Panc1 (cell line): Measurements from ENCODE around the gene DPP9. TPM values are rescaled to one million over a fixed set of nuclear protein-coding genes. Genes with fewer than 3 reads are reported as not detected.

Experiments
- ATAC-seq: fragments of 200-7000 bp; cut with Tn5 transposase; 2 replicates; pipeline ENCODE4 v1.9.1; 2020; ENCODE audit warnings: mild to moderate bottlenecking, moderate library complexity
- BruUV-seq: library from RNA; stranded (reverse); fragments of 400-500 nt; replicated peaks from 2 replicates; lab custom pipeline; 2021; lab: Mats Ljungman, UMichigan
- CTCF ChIA-PET: fragments of 300-600 bp; sonication (Branson Sonifier 250); formaldehyde crosslinking; loops from one replicate; lab custom pipeline; 2022; ENCODE audit warnings: antibody characterized with exemption; lab: Charles Lee
- POLR2A ChIA-PET: fragments of 300-600 bp; sonication (Branson Sonifier 250); formaldehyde crosslinking; loops from one replicate; lab custom pipeline; 2022; ENCODE audit warnings: antibody characterized with exemption; lab: Charles Lee
- DNase-seq: peaks from one replicate; pipeline ENCODE4 v3.0.0-alpha.2; 2010; ENCODE audit warnings: low read depth, low spot score
- H3K27ac ChIP-seq: 2 replicates; pipeline ENCODE4 v1.5.1; 2011; ENCODE audit warnings: mild to moderate bottlenecking, low read length, inconsistent platforms
- H3K27me3 ChIP-seq: fragments of 200-500 bp; sonication (Bioruptor generic); 2 replicates; pipeline ENCODE4 v1.6.0; 2014; ENCODE audit warnings: low read length, inconsistent platforms; ENCODE audit not compliant: control insufficient read depth, insufficient read depth
- H3K36me3 ChIP-seq: fragments of 200-500 bp; sonication (Bioruptor generic); 2 replicates; pipeline ENCODE4 v1.5.1; 2014; ENCODE audit warnings: inconsistent platforms, mild to moderate bottlenecking, low read length, moderate library complexity; ENCODE audit not compliant: control insufficient read depth, insufficient read depth
- H3K4me1 ChIP-seq: 2 replicates; pipeline ENCODE4 v1.5.1; 2011; ENCODE audit warnings: inconsistent platforms, mild to moderate bottlenecking, low read length, moderate library complexity; ENCODE audit not compliant: control insufficient read depth, insufficient read depth
- H3K4me3 ChIP-seq, 2 experiments: 2 replicates each; pipeline ENCODE4 v1.5.1; 2011 to 2012; ENCODE audit warnings: low read depth in 2 of 2, low read length in 2 of 2, mild to moderate bottlenecking in 2 of 2, inconsistent platforms in 1 of 2, moderate library complexity in 1 of 2
- H3K9me3 ChIP-seq: fragments of 200-500 bp; sonication (Bioruptor generic); 2 replicates; pipeline ENCODE4 v1.5.1; 2014; ENCODE audit warnings: low read depth, mild to moderate bottlenecking, inconsistent platforms, low read length, moderate library complexity; ENCODE audit not compliant: control insufficient read depth, insufficient read depth
- POLR2AphosphoS5 ChIP-seq: IDR thresholded peaks from 2 replicates; pipeline ENCODE4 v1.6.1; 2012; ENCODE audit warnings: mild to moderate bottlenecking, low read depth, low read length, moderate library complexity
- SIN3A ChIP-seq: IDR thresholded peaks from 2 replicates; pipeline ENCODE4 v1.6.1; 2012; ENCODE audit warnings: low read depth, mild to moderate bottlenecking, low read length, moderate library complexity, borderline replicate concordance; ENCODE audit not compliant: insufficient read depth
- TCF7L2 ChIP-seq: IDR thresholded peaks from 2 replicates; pipeline ENCODE4 v1.6.1; 2011; ENCODE audit warnings: mild to moderate bottlenecking, low read depth, low read length, inconsistent platforms
- in situ Hi-C: cut with HindIII; loops from 2 replicates; pipeline ENCODE4 v1.10.0; 2016; ENCODE audit warnings: low sequenced_read_pairs, low pct_unique_long_range_greater_than_20kb
- intact Hi-C: fragments of 100-400 bp; cut with micrococcal nuclease; formaldehyde crosslinking; loops from one replicate; pipeline ENCODE4 v1.10.0; 2022; ENCODE audit not compliant: unreplicated experiment
- total RNA-seq: library from RNA; stranded (reverse); gene quantifications from one replicate; pipeline ENCODE4 v1.2.1, GENCODE V29; 2021; ENCODE audit not compliant: unreplicated experiment
- TF ChIP-seq, protein P1 (sequence below), 2 experiments: IDR thresholded peaks; 2 replicates each; pipeline ENCODE4 v1.6.1; 2011 to 2012; ENCODE audit warnings: low read depth in 2 of 2, control low read depth in 1 of 2, low read length in 1 of 2, mild to moderate bottlenecking in 1 of 2, moderate library complexity in 1 of 2; ENCODE audit not compliant: insufficient read depth in 1 of 2
- TF ChIP-seq, protein P2 (sequence below): fragments of 450-650 bp; IDR thresholded peaks from 2 replicates; pipeline ENCODE4 v1.5.1; 2017; ENCODE audit warnings: mild to moderate bottlenecking

DPP9 gene
- total RNA-seq, 1 experiment from 2014 or later: 108 TPM

DNA sequence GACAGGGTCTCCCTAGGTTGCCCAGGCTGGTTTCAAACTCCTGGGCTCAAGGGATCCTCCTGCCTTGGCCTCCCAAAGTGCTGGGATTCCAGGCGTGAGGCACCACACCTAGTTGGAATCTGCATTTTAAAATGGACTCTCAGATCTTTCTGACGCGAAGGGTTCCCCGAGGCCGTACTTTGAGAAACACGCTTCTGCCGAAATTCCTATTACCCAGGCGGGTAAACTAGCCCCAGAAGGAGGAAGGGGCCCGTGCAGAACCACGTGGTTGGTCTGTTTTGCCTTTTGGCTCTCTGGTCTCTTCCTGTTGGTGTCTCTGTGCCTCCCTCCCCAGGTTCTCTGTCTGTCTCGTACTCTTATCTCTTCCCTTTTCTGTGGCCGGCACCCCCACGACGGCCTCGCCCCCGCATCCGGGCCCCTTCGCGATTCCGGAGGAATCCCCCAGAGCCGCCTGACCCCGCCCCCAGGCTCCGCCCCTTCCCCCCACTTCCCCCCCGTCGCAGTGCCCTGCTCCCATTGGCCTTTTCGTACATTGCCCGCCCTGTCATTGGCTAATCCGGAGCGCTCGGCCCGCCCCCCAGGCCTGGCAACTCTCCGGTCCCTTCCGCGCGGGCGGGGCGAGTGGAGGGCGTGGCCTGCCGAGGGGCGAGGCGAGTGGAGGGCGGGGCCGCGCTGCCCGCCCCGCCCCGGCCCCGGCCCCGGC is 84.7 kb downstream of the DPP9 start, which contains the start of gene TNFAIP8L1:
TNFAIP8L1 (plus strand) TSS at position 689 of the 703 bp plus-strand sequence. CDS start 12,354 bp downstream, outside the sequence.
- no TSS peak for BruUV-seq
- Histone ChIP-seq H3K27ac (peak within 1 kb of the TSS; percentile 70), H3K9me3 (no peaks in the 10 kb centered on the region), H3K4me3 (peak within 1 kb of the TSS; percentile 61 to 74), H3K4me1 (peaks cover 3% of the 10 kb centered on the region), H3K27me3 (no peaks in the 10 kb centered on the region), H3K36me3 (peaks cover 4% of the 10 kb centered on the region; the same call in 1 of the 2 replicates)
- DNase-seq (no peak), ATAC-seq (peak; percentile 87)
- CTCF ChIA-PET: no interaction called here
- in situ Hi-C loops (no loop called here), intact Hi-C loops (loop anchor here (5.0 kb wide), 1 partner anchor 62 kb away; no protein-coding TSS in a partner anchor)
- TF ChIP-seq, protein P1, sequence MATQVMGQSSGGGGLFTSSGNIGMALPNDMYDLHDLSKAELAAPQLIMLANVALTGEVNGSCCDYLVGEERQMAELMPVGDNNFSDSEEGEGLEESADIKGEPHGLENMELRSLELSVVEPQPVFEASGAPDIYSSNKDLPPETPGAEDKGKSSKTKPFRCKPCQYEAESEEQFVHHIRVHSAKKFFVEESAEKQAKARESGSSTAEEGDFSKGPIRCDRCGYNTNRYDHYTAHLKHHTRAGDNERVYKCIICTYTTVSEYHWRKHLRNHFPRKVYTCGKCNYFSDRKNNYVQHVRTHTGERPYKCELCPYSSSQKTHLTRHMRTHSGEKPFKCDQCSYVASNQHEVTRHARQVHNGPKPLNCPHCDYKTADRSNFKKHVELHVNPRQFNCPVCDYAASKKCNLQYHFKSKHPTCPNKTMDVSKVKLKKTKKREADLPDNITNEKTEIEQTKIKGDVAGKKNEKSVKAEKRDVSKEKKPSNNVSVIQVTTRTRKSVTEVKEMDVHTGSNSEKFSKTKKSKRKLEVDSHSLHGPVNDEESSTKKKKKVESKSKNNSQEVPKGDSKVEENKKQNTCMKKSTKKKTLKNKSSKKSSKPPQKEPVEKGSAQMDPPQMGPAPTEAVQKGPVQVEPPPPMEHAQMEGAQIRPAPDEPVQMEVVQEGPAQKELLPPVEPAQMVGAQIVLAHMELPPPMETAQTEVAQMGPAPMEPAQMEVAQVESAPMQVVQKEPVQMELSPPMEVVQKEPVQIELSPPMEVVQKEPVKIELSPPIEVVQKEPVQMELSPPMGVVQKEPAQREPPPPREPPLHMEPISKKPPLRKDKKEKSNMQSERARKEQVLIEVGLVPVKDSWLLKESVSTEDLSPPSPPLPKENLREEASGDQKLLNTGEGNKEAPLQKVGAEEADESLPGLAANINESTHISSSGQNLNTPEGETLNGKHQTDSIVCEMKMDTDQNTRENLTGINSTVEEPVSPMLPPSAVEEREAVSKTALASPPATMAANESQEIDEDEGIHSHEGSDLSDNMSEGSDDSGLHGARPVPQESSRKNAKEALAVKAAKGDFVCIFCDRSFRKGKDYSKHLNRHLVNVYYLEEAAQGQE (IDR thresholded peaks at IDR 0.05; ENCODE audit: insufficient read depth in 1 of 2, low read depth in 2 of 2, low read length in 1 of 2): no peak
- TF ChIP-seq, protein P2, sequence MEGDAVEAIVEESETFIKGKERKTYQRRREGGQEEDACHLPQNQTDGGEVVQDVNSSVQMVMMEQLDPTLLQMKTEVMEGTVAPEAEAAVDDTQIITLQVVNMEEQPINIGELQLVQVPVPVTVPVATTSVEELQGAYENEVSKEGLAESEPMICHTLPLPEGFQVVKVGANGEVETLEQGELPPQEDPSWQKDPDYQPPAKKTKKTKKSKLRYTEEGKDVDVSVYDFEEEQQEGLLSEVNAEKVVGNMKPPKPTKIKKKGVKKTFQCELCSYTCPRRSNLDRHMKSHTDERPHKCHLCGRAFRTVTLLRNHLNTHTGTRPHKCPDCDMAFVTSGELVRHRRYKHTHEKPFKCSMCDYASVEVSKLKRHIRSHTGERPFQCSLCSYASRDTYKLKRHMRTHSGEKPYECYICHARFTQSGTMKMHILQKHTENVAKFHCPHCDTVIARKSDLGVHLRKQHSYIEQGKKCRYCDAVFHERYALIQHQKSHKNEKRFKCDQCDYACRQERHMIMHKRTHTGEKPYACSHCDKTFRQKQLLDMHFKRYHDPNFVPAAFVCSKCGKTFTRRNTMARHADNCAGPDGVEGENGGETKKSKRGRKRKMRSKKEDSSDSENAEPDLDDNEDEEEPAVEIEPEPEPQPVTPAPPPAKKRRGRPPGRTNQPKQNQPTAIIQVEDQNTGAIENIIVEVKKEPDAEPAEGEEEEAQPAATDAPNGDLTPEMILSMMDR: no peak
- TF ChIP-seq POLR2AphosphoS5 (no peak), TCF7L2 (no peak), SIN3A (no peak)
- POLR2A ChIA-PET: no interaction called here

DNA sequence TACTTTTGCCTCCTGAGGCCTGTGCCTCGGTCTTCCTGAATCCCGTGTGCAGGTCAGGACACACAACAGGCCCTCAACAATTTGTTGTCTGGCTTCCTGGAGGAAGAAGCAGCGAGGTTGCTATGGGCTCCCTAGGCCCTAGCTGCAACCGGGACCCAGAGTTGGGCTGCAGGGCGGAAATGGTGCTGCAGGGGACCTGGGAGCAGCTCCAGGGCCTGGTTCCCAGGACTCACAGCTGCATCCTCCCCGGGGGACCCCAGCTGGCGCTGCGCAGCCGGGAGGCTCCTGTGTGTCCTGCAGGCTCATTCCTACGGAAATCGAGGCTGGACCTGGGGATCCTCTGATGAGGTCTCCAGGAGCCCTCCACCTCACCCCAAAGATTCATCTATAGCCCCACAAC is 85.3 kb downstream of the DPP9 start:
- intact Hi-C loops: loop anchor here (5.0 kb wide), 1 partner anchor 61 kb away; no protein-coding TSS in a partner anchor
- ATAC-seq (no peak), DNase-seq (no peak)
- Histone ChIP-seq H3K9me3 (no peaks in the 10 kb centered on the region), H3K4me3 (no peak overlapping the region), H3K27ac (peak overlapping the region; percentile 70), H3K36me3 (peaks cover 4% of the 10 kb centered on the region; the same call in 1 of the 2 replicates), H3K4me1 (peaks cover 3% of the 10 kb centered on the region), H3K27me3 (no peaks in the 10 kb centered on the region)
- ChIA-PET POLR2A (no interaction called here), CTCF (no interaction called here)
- no peak for TF ChIP-seq SIN3A
- TF ChIP-seq, protein P1 (IDR thresholded peaks at IDR 0.05; ENCODE audit: insufficient read depth in 1 of 2, low read depth in 2 of 2, low read length in 1 of 2): no peak
- no peak for TF ChIP-seq TCF7L2
- no TSS peak for BruUV-seq
- in situ Hi-C loops: no loop called here
